WERI-Rb-1 (cell line): ENCODE results near the gene SPTAN1.

Source experiments
- DNase-seq: peaks from one replicate; pipeline ENCODE4 v3.0.0-alpha.2; 2020
- H3K27ac ChIP-seq: fragments of 250-450 bp; sonication (Bioruptor Pico); 2 replicates; pipeline ENCODE4 v1.5.1; 2020; ENCODE audit warnings: mild to moderate bottlenecking, moderate library complexity
- H3K27me3 ChIP-seq: fragments of 250-450 bp; sonication (Bioruptor Pico); 2 replicates; pipeline ENCODE4 v1.5.1; 2021; ENCODE audit warnings: mild to moderate bottlenecking, low read depth, moderate library complexity; ENCODE audit not compliant: insufficient read depth, severe bottlenecking
- H3K36me3 ChIP-seq: fragments of 250-450 bp; sonication (Bioruptor Pico); 2 replicates; pipeline ENCODE4 v1.5.1; 2020; ENCODE audit warnings: mild to moderate bottlenecking, moderate library complexity
- H3K4me3 ChIP-seq: 2 replicates; pipeline ENCODE4 v1.5.1; 2011; ENCODE audit warnings: low read depth, mild to moderate bottlenecking, control low read depth, low read length
- H3K9me3 ChIP-seq: fragments of 250-450 bp; sonication (Bioruptor Pico); 2 replicates; pipeline ENCODE4 v1.5.1; 2021; ENCODE audit warnings: mild to moderate bottlenecking, moderate library complexity; ENCODE audit not compliant: severe bottlenecking
- TF ChIP-seq, protein P1 (sequence below): IDR thresholded peaks from 2 replicates; pipeline ENCODE4 v1.5.1; 2011; ENCODE audit warnings: low read depth, mild to moderate bottlenecking, control low read depth, inconsistent platforms, low read length

Gene SPTAN1

DNA sequence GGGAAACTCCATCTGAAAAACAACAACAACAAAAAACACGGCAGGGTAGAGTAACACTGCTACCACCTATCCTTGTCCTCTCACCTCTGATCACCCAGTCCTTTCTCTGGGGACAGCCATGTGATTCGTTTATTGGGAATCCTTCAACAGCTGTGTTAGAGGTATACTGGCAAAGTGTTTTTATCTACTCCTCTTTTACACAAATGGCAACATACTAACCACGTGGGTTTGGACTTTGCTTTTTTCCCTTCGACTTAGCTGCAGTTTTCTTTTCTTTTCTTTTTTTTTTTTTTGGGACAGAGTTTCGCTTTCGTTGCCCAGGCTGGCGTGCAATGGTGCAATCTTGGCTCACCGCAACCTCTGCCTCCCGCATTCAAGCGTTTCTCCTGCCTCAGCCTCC is 125.4 kb downstream of the SPTAN1 start:
- no peak for DNase-seq
- no peaks in the 10 kb centered on the region for H3K36me3 ChIP-seq
- no peaks in the 10 kb centered on the region for H3K27me3 ChIP-seq
- H3K9me3 ChIP-seq, result no peaks in the 10 kb centered on the region
- H3K27ac ChIP-seq, result no peak overlapping the region
- TF ChIP-seq, protein P1, sequence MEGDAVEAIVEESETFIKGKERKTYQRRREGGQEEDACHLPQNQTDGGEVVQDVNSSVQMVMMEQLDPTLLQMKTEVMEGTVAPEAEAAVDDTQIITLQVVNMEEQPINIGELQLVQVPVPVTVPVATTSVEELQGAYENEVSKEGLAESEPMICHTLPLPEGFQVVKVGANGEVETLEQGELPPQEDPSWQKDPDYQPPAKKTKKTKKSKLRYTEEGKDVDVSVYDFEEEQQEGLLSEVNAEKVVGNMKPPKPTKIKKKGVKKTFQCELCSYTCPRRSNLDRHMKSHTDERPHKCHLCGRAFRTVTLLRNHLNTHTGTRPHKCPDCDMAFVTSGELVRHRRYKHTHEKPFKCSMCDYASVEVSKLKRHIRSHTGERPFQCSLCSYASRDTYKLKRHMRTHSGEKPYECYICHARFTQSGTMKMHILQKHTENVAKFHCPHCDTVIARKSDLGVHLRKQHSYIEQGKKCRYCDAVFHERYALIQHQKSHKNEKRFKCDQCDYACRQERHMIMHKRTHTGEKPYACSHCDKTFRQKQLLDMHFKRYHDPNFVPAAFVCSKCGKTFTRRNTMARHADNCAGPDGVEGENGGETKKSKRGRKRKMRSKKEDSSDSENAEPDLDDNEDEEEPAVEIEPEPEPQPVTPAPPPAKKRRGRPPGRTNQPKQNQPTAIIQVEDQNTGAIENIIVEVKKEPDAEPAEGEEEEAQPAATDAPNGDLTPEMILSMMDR, result no peak
- no peak overlapping the region for H3K4me3 ChIP-seq
